Esophagus muscularis mucosa (tissue), 4 donors: Measurements from ENCODE around the gene PDIA6. TPM values are rescaled to one million over a fixed set of nuclear protein-coding genes. Genes with fewer than 3 reads are reported as not detected.

Experiments used
- DNase-seq: peaks from one replicate; pipeline ENCODE4 v3.0.0-alpha.2; 2017; ENCODE audit errors: extremely low spot score
- H3K27ac ChIP-seq, 4 donors: fragments of 200-600 bp; sonication (generic); replicated peaks in 1 of 4; 1 replicate in 3 of 4; 2 replicates in 1 of 4; pipeline ENCODE4 v1.5.1; 2016 to 2019; ENCODE audit warnings: mild to moderate bottlenecking in 1 of 4
- H3K27me3 ChIP-seq, 4 donors: fragments of 200-600 bp; sonication (generic); one replicate each; pipeline versions ENCODE4 v1.5.1 to v1.6.0; 2016 to 2019
- H3K36me3 ChIP-seq, 4 donors: fragments of 200-600 bp; sonication (generic); one replicate each; pipeline ENCODE4 v1.5.1; 2016 to 2019
- H3K4me1 ChIP-seq, 4 donors: fragments of 200-600 bp; sonication (generic); one replicate each; pipeline ENCODE4 v1.5.1; 2016 to 2019
- H3K4me3 ChIP-seq, 4 donors: fragments of 200-600 bp; sonication (generic); 1 replicate in 2 of 4; 2 replicates in 2 of 4; pipeline ENCODE4 v1.5.1; 2016 to 2019; ENCODE audit warnings: mild to moderate bottlenecking in 4 of 4, moderate library complexity in 1 of 4
- H3K9me3 ChIP-seq, 4 donors: fragments of 200-600 bp; sonication (generic); 1 replicate in 3 of 4; 2 replicates in 1 of 4; pipeline ENCODE4 v1.5.1; 2016 to 2019
- EP300 ChIP-seq: sonication (generic); formaldehyde crosslinking; IDR thresholded peaks from one replicate; pipeline ENCODE4 v1.6.1; 2017; ENCODE audit warnings: antibody characterized with exemption
- POLR2A ChIP-seq: fragments of 450-650 bp; IDR thresholded peaks from one replicate; pipeline ENCODE4 v1.6.1; 2017; ENCODE audit warnings: antibody characterized with exemption, moderate library complexity, mild to moderate bottlenecking, low read depth
- POLR2AphosphoS5 ChIP-seq, 2 donors: sonication (generic); formaldehyde crosslinking; IDR thresholded peaks; one replicate each; pipeline ENCODE4 v1.6.1; 2017; ENCODE audit warnings: antibody characterized with exemption in 2 of 2
- WGBS: methylation state at CpG from one replicate; pipeline ENCODE4 v1.1.5; 2018; 5-methylcytosine and 5-hydroxymethylcytosine counted together
- intact Hi-C: fragments of 100-400 bp; cut with DNase I; formaldehyde crosslinking; loops from one replicate; pipeline ENCODE4 v1.15.1; 2023
- total RNA-seq, 4 donors: library from RNA; depleted of rRNA; stranded (reverse); fragments of >200 nt; gene quantifications; one replicate each; pipeline versions ENCODE4 v1.1.0 to v1.2.1, GENCODE V29; 2016
- TF ChIP-seq, protein P1 (sequence below), 3 experiments: fragments of 200-600 bp in 2 of 3; fragments of 450-650 bp in 1 of 3; sonication (generic) in 2 of 3; IDR thresholded peaks; one replicate each; pipeline ENCODE4 v1.5.1; 2017 to 2019; ENCODE audit warnings: antibody characterized with exemption in 3 of 3, mild to moderate bottlenecking in 2 of 3, moderate library complexity in 1 of 3

The PDIA6 gene
- total RNA-seq, 4 donors from 2014 or later = 64.8 to 99.7 (median 85.3) TPM

DNA sequence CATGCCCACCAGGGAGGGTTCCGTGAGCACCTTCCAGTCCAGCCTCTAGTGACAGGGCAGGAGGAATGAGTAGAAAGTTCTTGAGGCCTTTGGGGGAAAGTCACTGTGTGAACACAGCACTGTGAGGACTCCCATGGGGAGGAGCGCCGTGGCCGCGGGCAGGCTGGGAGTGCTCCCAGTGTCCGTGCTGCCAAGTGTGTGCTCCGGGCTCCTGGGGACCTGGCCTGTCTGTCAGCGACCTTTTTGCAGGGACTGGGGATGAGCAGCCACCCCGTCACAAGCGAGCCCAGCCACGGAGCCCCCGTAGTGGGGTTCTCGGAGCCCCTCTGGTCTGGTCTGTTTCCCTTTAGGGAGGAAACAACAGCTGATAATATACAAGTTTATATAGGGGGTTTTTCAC lies 36.8 kb downstream of the PDIA6 start:
- no peak for DNase-seq
- H3K4me1 ChIP-seq = peaks cover 0 to 3% (median 0%) of the 10 kb centered on the region in 4 donors
- peaks cover 11 to 39% (median 30%) of the 10 kb centered on the region in 4 donors for H3K36me3 ChIP-seq
- intact Hi-C loops = no loop called here
- TF ChIP-seq, protein P1, sequence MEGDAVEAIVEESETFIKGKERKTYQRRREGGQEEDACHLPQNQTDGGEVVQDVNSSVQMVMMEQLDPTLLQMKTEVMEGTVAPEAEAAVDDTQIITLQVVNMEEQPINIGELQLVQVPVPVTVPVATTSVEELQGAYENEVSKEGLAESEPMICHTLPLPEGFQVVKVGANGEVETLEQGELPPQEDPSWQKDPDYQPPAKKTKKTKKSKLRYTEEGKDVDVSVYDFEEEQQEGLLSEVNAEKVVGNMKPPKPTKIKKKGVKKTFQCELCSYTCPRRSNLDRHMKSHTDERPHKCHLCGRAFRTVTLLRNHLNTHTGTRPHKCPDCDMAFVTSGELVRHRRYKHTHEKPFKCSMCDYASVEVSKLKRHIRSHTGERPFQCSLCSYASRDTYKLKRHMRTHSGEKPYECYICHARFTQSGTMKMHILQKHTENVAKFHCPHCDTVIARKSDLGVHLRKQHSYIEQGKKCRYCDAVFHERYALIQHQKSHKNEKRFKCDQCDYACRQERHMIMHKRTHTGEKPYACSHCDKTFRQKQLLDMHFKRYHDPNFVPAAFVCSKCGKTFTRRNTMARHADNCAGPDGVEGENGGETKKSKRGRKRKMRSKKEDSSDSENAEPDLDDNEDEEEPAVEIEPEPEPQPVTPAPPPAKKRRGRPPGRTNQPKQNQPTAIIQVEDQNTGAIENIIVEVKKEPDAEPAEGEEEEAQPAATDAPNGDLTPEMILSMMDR (IDR thresholded peaks at IDR 0.05) = no peak
- TF ChIP-seq EP300 (no peak), POLR2A (no peak), POLR2AphosphoS5 (IDR thresholded peaks at IDR 0.05) (no peak)
- no peak overlapping the region for H3K4me3 ChIP-seq
- no peaks in the 10 kb centered on the region for H3K9me3 ChIP-seq
- H3K27me3 ChIP-seq = no peaks in the 10 kb centered on the region
- H3K27ac ChIP-seq = no peak overlapping the region
- WGBS = 95% methylated on average over 10 of the region's 13 CpGs

DNA sequence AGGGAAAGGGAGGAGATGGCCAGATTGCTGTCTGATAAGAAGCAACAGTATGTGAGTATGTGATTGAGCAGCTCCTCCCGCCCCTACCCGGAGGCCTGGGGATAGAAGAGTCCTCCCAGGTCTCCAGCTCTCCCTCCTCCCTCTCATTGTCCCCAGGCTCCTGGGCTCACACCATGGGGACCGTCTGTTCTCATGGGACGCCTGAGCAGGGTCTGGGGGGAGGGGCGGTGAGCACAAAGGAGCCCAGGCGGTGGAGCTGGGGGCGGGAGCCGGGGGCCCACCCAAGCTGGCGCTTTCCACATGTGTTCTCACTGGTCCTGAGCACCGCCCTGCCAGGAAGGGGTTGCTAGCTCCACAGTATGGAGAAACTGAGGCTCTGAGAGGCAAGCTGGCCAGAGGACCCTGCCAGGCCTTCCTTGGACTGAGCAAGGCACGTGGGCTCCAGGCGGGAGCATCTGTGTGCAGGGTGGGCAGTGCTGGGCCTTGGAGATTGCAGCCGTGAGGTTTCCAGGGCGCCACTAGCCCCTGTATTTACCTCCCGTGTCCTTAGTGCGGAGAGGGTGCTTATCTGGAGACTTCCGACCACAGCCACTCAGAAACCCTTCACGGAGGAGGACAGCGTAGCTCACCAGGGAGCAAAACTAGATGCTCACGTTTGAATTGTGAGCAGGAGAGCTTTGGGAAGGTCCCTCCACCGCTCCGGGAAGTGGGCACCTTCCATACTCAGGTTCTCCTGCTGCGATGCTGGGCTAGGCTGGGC lies 37.4 kb downstream of the PDIA6 start:
- intact Hi-C loops = no loop called here
- TF ChIP-seq EP300 (no peak), POLR2A (no peak), POLR2AphosphoS5 (IDR thresholded peaks at IDR 0.05) (no peak)
- TF ChIP-seq, protein P1 (IDR thresholded peaks at IDR 0.05) = no peak
- Histone ChIP-seq H3K4me1 (peaks cover 0 to 3% (median 0%) of the 10 kb centered on the region in 4 donors), H3K36me3 (peaks cover 6 to 33% (median 23%) of the 10 kb centered on the region in 4 donors), H3K4me3 (no peak overlapping the region), H3K27me3 (no peaks in the 10 kb centered on the region), H3K9me3 (no peaks in the 10 kb centered on the region), H3K27ac (no peak overlapping the region)
- DNase-seq = peak; percentile 84
- 80% methylated on average over 19 of the region's 23 CpGs for WGBS

DNA sequence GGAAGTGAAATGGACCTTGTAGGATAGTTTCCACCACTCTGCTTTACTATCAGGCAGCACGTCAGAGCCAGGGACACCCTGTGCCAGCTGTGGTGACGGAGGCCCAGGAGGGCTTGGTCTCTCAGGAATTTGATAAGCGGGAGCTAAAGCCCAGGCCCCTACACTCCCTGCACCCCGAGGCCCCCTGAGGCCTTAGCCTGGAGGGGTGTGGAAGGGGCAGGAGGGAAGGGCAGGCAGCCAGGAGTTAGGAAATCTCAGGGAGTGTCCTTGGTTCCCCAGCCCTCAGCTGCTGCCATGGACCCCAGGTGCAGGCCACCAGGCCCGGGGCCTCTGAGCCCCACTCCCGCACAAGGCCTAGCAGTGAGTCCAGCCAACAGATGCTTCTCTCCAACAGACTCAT lies 38.2 kb downstream of the PDIA6 start:
- 89% methylated on average over 4 of the region's 6 CpGs for WGBS
- H3K36me3 ChIP-seq = peaks cover 0 to 25% (median 16%) of the 10 kb centered on the region in 4 donors
- H3K27ac ChIP-seq = no peak overlapping the region
- no peak overlapping the region for H3K4me3 ChIP-seq
- H3K9me3 ChIP-seq = no peaks in the 10 kb centered on the region
- intact Hi-C loops = no loop called here
- TF ChIP-seq POLR2A (no peak), EP300 (no peak), POLR2AphosphoS5 (IDR thresholded peaks at IDR 0.05) (no peak)
- TF ChIP-seq, protein P1 (IDR thresholded peaks at IDR 0.05) = no peak
- H3K4me1 ChIP-seq = peaks cover 0 to 3% (median 0%) of the 10 kb centered on the region in 4 donors
- H3K27me3 ChIP-seq = no peaks in the 10 kb centered on the region
- no peak for DNase-seq

DNA sequence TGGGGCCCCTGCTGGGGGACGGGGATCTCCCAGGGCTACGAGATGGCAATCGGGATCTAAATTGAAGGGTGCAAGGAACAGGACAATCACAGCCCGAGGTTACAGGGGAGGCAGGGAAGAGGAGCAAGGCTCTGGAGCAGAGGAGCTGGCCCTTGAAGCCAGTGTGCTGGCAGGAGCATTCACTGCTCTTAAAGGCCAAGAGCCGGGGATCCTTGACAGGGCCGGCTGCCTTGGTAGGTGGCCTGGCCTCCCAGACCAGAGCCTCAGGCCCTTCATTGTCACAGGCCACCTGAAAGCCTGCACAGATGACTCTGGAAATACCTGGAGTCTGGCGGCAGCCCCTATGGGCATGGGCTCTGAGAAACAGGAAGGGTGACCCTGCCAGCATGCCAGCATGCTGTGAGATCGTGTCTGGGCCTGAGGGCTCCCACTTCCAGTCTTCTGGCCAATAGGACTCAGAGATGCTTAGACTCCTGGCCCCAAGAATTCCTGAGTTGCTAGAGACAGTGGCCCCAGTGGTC lies 38.7 kb downstream of the PDIA6 start:
- H3K4me3 ChIP-seq = no peak overlapping the region
- peak; percentile 82 for DNase-seq
- WGBS = 81% methylated on average over 7 of the region's 8 CpGs
- peaks cover 0 to 21% (median 16%) of the 10 kb centered on the region in 4 donors for H3K36me3 ChIP-seq
- H3K27ac ChIP-seq = no peak overlapping the region
- peaks cover 0 to 3% (median 0%) of the 10 kb centered on the region in 4 donors for H3K4me1 ChIP-seq
- TF ChIP-seq POLR2A (no peak), POLR2AphosphoS5 (IDR thresholded peaks at IDR 0.05) (no peak), EP300 (no peak)
- TF ChIP-seq, protein P1 (IDR thresholded peaks at IDR 0.05) = no peak
- no peaks in the 10 kb centered on the region for H3K9me3 ChIP-seq
- intact Hi-C loops = no loop called here
- no peaks in the 10 kb centered on the region for H3K27me3 ChIP-seq
